Smooth muscle cell (in vitro differentiated cells): ENCODE measurements around the gene IFNG. TPM values are rescaled to one million over a fixed set of nuclear protein-coding genes. Genes with fewer than 3 reads are reported as not detected.

Experiments used
- DNase-seq: peaks from one replicate; lab custom pipeline; 2025; ENCODE audit not compliant: unreplicated experiment; lab: John Stamatoyannopoulos, UW
- H2AFZ ChIP-seq: fragments of 200-600 bp; sonication (generic); 2 replicates; pipeline ENCODE4 v1.6.0; 2016; ENCODE audit warnings: antibody characterized with exemption, low read depth, mild to moderate bottlenecking
- H3F3A ChIP-seq: fragments of 200-600 bp; sonication (generic); 2 replicates; pipeline ENCODE4 v1.6.0; 2017; ENCODE audit warnings: antibody characterized with exemption, low read depth
- H3K27ac ChIP-seq: fragments of 200-600 bp; sonication (generic); 2 replicates; pipeline ENCODE4 v1.5.1; 2016; ENCODE audit warnings: low read depth, mild to moderate bottlenecking
- H3K27me3 ChIP-seq: fragments of 200-600 bp; sonication (generic); 2 replicates; pipeline ENCODE4 v1.6.1; 2016; ENCODE audit warnings: low read depth, mild to moderate bottlenecking
- H3K36me3 ChIP-seq: fragments of 200-600 bp; sonication (generic); 2 replicates; pipeline ENCODE4 v1.5.1; 2016; ENCODE audit warnings: low read depth
- H3K4me1 ChIP-seq: fragments of 200-600 bp; sonication (generic); 2 replicates; pipeline ENCODE4 v1.5.1; 2016; ENCODE audit warnings: low read depth
- H3K4me2 ChIP-seq: fragments of 200-600 bp; sonication (generic); 2 replicates; pipeline ENCODE4 v1.6.0; 2016; ENCODE audit warnings: mild to moderate bottlenecking
- H3K4me3 ChIP-seq: fragments of 200-600 bp; sonication (generic); 2 replicates; pipeline ENCODE4 v1.5.1; 2016; ENCODE audit warnings: mild to moderate bottlenecking
- H3K79me2 ChIP-seq: fragments of 200-600 bp; sonication (generic); 2 replicates; pipeline ENCODE4 v1.6.0; 2016; ENCODE audit warnings: low read depth, mild to moderate bottlenecking
- H3K9ac ChIP-seq: fragments of 200-600 bp; sonication (generic); 2 replicates; pipeline ENCODE4 v1.6.0; 2016; ENCODE audit warnings: low read depth
- H3K9me3 ChIP-seq: fragments of 200-600 bp; sonication (generic); replicated peaks from 2 replicates; pipeline ENCODE4 v1.5.1; 2016; ENCODE audit warnings: low read depth
- H4K20me1 ChIP-seq: fragments of 200-600 bp; sonication (generic); 2 replicates; pipeline ENCODE4 v1.6.0; 2016; ENCODE audit warnings: low read depth
- CTCF ChIP-seq: fragments of 200-600 bp; sonication (generic); IDR thresholded peaks from 2 replicates; pipeline ENCODE4 v1.5.1; 2017; ENCODE audit warnings: borderline replicate concordance, mild to moderate bottlenecking, antibody characterized with exemption; ENCODE audit not compliant: insufficient read depth, poor library complexity, severe bottlenecking
- WGBS: methylation state at CpG from one replicate; pipeline ENCODE4 v1.1.7; 2016; ENCODE audit warnings: low lambda C conversion rate; 5-methylcytosine and 5-hydroxymethylcytosine counted together
- polyA plus RNA-seq: library from polyadenylated mRNA; unstranded; fragments of >200 nt; fragmentation: Nextera tagmentation; extraction: Ambion mirVana; gene quantifications from 2 replicates; pipeline ENCODE4 v1.2.1, GENCODE V29; 2016
- total RNA-seq: library from RNA; depleted of rRNA; stranded (reverse); fragments of >200 nt; gene quantifications from 2 replicates; pipeline ENCODE4 v1.2.3, GENCODE V29; 2014

Gene IFNG
- total and polyA plus RNA-seq, 2 experiments from 2014 or later, result not detected

- Histone ChIP-seq H2AFZ (no peak overlapping the region), H3K27me3 (no peaks in the 10 kb centered on the region), H3K4me2 (no peak overlapping the region), H3K79me2 (no peaks in the 10 kb centered on the region), H3K4me3 (no peak overlapping the region), H3K36me3 (no peaks in the 10 kb centered on the region), H4K20me1 (no peaks in the 10 kb centered on the region), H3K9me3 (no peaks in the 10 kb centered on the region), H3K9ac (no peak overlapping the region), H3K4me1 (peaks cover 6% of the 10 kb centered on the region), H3K27ac (no peak overlapping the region), H3F3A (no peaks in the 10 kb centered on the region)
- no peak for DNase-seq
- no peak for TF ChIP-seq CTCF
- WGBS, result 53% methylated on average over 3 of the region's 3 CpGs
Measured at GRCh38 chr12:68180792-68181744, 21.5 kb upstream of the IFNG start.

- Histone ChIP-seq H3K4me3 (no peak overlapping the region), H4K20me1 (no peaks in the 10 kb centered on the region), H3K36me3 (no peaks in the 10 kb centered on the region), H3K27me3 (no peaks in the 10 kb centered on the region), H3K79me2 (no peaks in the 10 kb centered on the region), H2AFZ (no peak overlapping the region), H3K4me2 (no peak overlapping the region), H3K9ac (no peak overlapping the region), H3K27ac (no peak overlapping the region), H3F3A (no peaks in the 10 kb centered on the region), H3K9me3 (no peaks in the 10 kb centered on the region), H3K4me1 (peaks cover 6% of the 10 kb centered on the region)
- WGBS, result 78% methylated on average over 3 of the region's 3 CpGs
- DNase-seq, result no peak
- no peak for TF ChIP-seq CTCF
Measured at GRCh38 chr12:68178774-68179439, 19.4 kb upstream of the IFNG start.

GRCh38 chr12:68178184-68178583 lies 18.6 kb upstream of the IFNG start:
- no peaks in the 10 kb centered on the region for H3K27me3 ChIP-seq
- no peak overlapping the region for H3K9ac ChIP-seq
- no peaks in the 10 kb centered on the region for H4K20me1 ChIP-seq
- H3K36me3 ChIP-seq, result no peaks in the 10 kb centered on the region
- H3K4me1 ChIP-seq, result peaks cover 6% of the 10 kb centered on the region
- no peaks in the 10 kb centered on the region for H3F3A ChIP-seq
- no peak overlapping the region for H3K4me3 ChIP-seq
- no peak for DNase-seq
- H3K4me2 ChIP-seq, result no peak overlapping the region
- no peak overlapping the region for H3K27ac ChIP-seq
- no peaks in the 10 kb centered on the region for H3K79me2 ChIP-seq
- H2AFZ ChIP-seq, result no peak overlapping the region
- H3K9me3 ChIP-seq, result no peaks in the 10 kb centered on the region
- no peak for TF ChIP-seq CTCF
